Muscle layer of duodenum (tissue), 2 donors: ENCODE measurements around the gene CAPN15.

Experiments
- H3K27ac ChIP-seq: one replicate; pipeline ENCODE4 v1.7.0; 2013; ENCODE audit warnings: mild to moderate bottlenecking, low read length
- H3K27me3 ChIP-seq: one replicate; pipeline ENCODE4 v1.7.0; 2013; ENCODE audit warnings: low read depth, mild to moderate bottlenecking, control low read depth, low read length
- H3K36me3 ChIP-seq, 2 donors: one replicate each; pipeline ENCODE4 v1.7.0; 2013; ENCODE audit warnings: low read length in 2 of 2, control low read depth in 1 of 2, mild to moderate bottlenecking in 1 of 2; ENCODE audit not compliant: insufficient read depth in 2 of 2, control insufficient read depth in 1 of 2
- H3K4me1 ChIP-seq, 2 donors: one replicate each; pipeline ENCODE4 v1.7.0; 2013; ENCODE audit warnings: low read length in 2 of 2, mild to moderate bottlenecking in 2 of 2, control low read depth in 1 of 2, moderate library complexity in 1 of 2; ENCODE audit not compliant: insufficient read depth in 2 of 2, control insufficient read depth in 1 of 2
- H3K4me3 ChIP-seq, 2 donors: one replicate each; pipeline ENCODE4 v1.7.0; 2013; ENCODE audit warnings: low read length in 2 of 2, low read depth in 1 of 2, mild to moderate bottlenecking in 1 of 2
- H3K9me3 ChIP-seq, 2 donors: one replicate each; pipeline ENCODE4 v1.7.0; 2013; ENCODE audit warnings: low read length in 2 of 2, control low read depth in 1 of 2, mild to moderate bottlenecking in 1 of 2; ENCODE audit not compliant: control insufficient read depth in 1 of 2
- donor health status: healthy.

The CAPN15 gene

GRCh38 chr16:520847-521246, 6.7 kb upstream of the CAPN15 start:
- H3K36me3 ChIP-seq, result peaks cover 6 to 31% of the 10 kb centered on the region in 2 donors
- H3K27ac ChIP-seq, result no peak overlapping the region
- no peaks in the 10 kb centered on the region for H3K27me3 ChIP-seq
- no peaks in the 10 kb centered on the region for H3K9me3 ChIP-seq
- no peak overlapping the region for H3K4me3 ChIP-seq
- peaks cover 6% of the 10 kb centered on the region in 2 donors for H3K4me1 ChIP-seq

DNA sequence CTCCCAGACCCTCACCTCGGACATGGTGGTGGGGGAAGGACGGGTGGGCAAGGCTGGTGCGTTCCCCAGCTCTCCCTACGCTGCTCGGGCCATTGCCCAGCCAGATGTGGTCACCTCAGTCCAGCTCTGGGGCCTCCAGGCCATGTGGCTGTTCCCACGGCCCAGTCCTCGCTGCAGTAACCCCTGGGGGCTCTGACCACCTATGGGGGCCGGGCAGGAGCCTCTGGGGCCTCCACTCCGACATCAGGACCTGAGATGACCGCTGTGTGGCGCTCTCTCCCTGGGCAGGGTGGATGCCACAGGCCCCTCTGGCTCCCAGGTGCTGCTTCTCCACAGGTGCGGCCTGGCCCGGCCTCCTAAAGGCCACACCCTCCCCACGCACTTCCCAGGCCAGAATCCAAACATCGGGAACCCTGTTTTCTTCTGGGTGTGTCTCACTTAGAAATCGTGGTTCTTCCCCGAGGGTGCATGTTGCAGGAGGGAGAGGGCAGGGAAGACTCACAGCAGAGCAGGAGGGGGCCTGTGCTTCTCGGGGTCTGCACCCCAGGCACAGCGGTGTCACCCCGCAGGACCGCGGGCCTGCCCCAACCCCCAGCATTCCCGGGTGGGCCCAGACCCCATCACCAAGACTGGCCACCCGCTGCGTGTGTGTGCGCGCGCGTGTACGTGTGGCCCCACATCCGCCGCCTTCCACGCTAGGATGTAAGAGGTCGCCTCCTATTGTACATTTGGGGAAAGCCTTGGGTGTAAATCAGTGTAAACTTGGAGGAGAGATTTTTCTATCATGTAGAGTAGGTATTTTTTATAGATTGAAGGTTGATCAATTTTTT, 5.9 kb upstream of the CAPN15 start:
- Histone ChIP-seq H3K4me3 (no peak overlapping the region), H3K27me3 (no peaks in the 10 kb centered on the region), H3K36me3 (peaks cover 6 to 26% of the 10 kb centered on the region in 2 donors), H3K27ac (no peak overlapping the region), H3K4me1 (peaks cover 13% of the 10 kb centered on the region in 2 donors), H3K9me3 (no peaks in the 10 kb centered on the region)

DNA sequence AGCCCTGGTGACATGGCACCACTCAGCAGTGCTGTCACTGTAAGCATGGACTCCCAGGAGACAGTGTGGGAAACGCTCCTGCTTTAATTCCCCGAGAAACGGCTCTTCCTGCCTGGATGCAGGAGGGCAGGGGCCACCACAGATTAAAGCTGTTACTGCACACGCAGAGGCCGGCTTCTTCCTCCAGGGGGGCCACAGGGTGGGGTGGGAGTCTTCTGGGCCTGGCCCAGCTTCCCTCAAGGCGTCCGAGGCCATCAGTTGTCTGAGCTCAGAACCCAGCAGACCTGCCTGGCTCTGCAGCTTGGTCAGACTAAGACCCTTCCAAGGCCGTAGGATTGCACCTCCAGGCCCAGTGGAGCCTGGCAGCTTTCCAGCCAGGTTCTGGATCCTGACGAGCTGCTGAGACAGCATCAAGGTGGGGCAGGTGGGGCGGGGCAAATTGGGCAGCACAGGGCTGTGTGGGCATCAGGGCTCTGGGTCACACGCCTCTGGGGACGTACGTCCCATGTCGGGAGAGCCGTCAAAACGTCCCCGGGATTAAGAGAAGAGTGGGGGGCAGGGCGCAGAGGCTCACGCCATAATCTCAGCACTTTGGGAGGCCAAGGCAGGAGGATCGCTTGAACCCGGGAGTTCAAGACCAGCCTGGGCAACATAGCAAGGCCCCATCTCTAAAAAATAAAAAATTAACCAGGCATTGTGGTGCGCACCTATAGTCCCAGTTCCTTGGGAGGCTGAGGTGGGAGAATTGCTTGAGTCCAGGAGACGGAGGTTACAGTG, 5.0 kb upstream of the CAPN15 start:
- Histone ChIP-seq H3K36me3 (peaks cover 6 to 26% of the 10 kb centered on the region in 2 donors), H3K4me1 (peaks cover 13 to 15% of the 10 kb centered on the region in 2 donors), H3K27ac (no peak overlapping the region), H3K9me3 (no peaks in the 10 kb centered on the region), H3K4me3 (no peak overlapping the region), H3K27me3 (no peaks in the 10 kb centered on the region)

DNA sequence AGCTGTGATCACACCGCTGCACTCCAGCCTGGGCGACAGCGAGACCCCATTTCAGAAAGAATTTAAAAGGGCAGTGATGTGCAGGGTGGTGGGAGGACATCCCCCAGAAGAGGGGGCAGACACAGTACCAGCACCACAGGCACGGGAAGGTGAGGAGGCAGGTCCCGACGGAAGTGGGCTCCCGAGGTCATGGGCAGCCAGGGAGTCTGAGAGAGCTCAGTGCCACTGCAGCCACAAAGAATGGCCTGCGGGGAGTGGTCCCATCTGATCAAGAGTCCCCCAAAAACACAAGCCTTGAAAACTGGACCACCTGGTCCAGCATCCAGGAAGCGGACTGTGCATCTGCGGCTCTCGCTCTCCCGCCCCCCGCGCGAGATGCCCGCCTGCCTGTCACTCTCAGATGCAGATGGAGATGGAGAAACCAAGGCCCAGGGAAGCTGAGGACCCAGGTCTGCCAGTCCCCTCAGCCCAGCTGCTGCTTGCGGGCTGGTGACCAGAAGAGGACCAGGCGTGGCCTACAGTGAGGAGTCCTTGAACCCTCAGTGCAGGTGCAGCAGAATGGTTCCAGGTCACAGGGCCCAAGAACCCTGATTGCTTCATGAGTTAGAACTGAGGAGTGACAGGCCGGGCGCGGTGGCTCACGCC, 4.3 kb upstream of the CAPN15 start:
- peaks cover 6 to 26% of the 10 kb centered on the region in 2 donors for H3K36me3 ChIP-seq
- H3K27ac ChIP-seq, result no peak overlapping the region
- peaks cover 13 to 15% of the 10 kb centered on the region in 2 donors for H3K4me1 ChIP-seq
- no peaks in the 10 kb centered on the region for H3K9me3 ChIP-seq
- no peaks in the 10 kb centered on the region for H3K27me3 ChIP-seq
- H3K4me3 ChIP-seq, result no peak overlapping the region

GRCh38 chr16:524274-525040, 3.1 kb upstream of the CAPN15 start:
- Histone ChIP-seq H3K27ac (no peak overlapping the region), H3K27me3 (no peaks in the 10 kb centered on the region), H3K9me3 (no peaks in the 10 kb centered on the region), H3K4me3 (no peak overlapping the region), H3K4me1 (peaks cover 13 to 25% of the 10 kb centered on the region in 2 donors), H3K36me3 (peaks cover 6 to 19% of the 10 kb centered on the region in 2 donors)

DNA sequence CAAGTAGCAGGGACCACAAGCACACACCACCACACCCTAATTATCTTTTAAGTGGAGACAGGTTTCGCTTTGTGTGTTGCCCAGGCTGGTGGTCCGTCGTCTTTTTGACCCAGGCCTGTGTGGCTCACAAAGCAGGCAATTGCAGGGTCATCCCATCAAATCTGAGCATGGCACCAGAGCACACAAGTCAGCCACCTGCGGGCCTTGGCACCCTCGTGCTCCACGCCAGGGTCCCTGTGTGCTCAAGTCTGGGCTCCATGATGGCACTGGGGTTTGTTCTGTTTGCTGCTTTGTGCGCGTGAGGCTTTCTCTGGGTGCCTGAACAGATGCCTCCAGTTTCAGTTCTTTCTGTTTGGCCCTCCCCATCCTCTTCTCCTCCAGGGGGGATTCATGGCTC, 2.4 kb upstream of the CAPN15 start:
- no peak overlapping the region for H3K4me3 ChIP-seq
- no peak overlapping the region for H3K27ac ChIP-seq
- H3K36me3 ChIP-seq, result peaks cover 6 to 12% of the 10 kb centered on the region in 2 donors
- no peaks in the 10 kb centered on the region for H3K9me3 ChIP-seq
- no peaks in the 10 kb centered on the region for H3K27me3 ChIP-seq
- H3K4me1 ChIP-seq, result peaks cover 13 to 29% of the 10 kb centered on the region in 2 donors

DNA sequence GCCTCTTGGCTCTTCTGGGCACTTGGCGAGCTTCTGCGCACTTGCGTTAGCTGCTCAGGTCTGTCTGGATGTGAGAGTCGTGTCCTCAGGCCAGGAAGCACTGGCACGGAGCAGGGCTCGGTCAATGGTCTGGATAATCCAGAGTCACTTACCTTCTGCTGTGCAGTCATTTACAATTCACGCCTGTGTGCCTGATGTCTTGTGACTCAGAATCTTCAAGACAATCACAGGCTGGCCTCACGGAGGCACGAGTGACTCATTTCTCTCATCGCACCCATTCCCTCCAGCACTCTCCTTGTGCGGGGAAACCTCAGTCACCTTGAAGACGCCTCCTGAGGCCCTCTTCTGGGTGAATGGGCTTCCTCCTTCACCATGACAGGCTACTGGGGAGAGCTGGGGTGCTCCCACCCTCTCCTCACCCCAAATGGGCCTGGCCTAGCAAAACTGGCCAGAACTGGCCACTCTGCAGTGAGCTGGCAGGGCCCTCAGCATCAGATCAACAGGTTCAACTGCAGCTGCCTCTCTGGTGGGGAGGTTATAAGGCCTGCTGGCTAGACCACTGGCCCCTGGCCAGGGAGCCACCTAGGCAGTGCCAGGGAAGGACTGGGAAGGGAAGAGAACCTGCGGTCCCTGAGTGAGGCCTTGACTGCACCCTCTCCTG, 1.9 kb upstream of the CAPN15 start:
- no peaks in the 10 kb centered on the region for H3K9me3 ChIP-seq
- peak overlapping the region; percentile 70 to 76 for H3K4me3 ChIP-seq
- no peaks in the 10 kb centered on the region for H3K27me3 ChIP-seq
- H3K27ac ChIP-seq, result no peak overlapping the region
- H3K36me3 ChIP-seq, result peaks cover under 1 to 7% of the 10 kb centered on the region in 2 donors
- peaks cover 13 to 34% of the 10 kb centered on the region in 2 donors for H3K4me1 ChIP-seq

DNA sequence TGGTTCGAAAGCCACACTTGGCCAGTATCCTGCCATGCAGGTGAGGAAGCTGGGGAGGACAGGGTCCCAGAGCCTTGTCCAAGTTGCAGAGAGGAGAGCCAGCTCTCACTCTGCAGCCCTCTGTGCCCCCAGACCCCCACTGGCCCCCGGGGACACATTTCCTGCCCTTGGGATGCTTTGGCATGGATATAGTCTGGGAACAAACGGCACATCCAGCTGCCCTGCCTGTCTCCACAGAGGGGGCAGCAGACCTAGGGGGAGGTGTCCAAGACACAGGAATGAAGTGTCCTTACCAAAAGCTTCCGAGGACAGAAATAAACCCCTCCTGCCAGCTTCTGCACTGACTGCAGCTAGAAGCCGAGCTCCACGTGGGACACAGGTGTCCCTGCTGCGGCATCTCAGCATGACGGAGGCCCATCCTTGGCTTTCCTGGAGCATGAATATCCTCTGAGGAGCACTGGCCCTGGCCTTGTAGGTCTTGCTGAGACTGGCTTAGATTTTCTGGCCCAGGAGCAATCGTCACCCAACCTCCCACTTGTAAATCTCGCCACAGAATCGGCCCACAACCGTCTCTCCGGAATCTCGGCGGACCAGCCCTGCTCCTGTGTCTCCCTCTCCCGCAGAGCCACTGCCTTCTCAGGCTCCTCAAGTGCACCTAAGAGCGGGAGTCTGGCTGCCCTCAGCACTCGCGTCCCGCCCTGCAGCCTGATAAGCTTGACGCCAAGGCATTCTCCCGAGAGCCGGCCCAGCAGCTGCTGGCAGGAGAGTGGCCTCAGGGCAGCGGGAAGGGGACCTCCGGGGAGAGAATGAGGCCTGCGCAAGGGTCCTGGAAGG, 1.1 kb upstream of the CAPN15 start:
- H3K4me1 ChIP-seq, result peaks cover 13 to 36% of the 10 kb centered on the region in 2 donors

DNA sequence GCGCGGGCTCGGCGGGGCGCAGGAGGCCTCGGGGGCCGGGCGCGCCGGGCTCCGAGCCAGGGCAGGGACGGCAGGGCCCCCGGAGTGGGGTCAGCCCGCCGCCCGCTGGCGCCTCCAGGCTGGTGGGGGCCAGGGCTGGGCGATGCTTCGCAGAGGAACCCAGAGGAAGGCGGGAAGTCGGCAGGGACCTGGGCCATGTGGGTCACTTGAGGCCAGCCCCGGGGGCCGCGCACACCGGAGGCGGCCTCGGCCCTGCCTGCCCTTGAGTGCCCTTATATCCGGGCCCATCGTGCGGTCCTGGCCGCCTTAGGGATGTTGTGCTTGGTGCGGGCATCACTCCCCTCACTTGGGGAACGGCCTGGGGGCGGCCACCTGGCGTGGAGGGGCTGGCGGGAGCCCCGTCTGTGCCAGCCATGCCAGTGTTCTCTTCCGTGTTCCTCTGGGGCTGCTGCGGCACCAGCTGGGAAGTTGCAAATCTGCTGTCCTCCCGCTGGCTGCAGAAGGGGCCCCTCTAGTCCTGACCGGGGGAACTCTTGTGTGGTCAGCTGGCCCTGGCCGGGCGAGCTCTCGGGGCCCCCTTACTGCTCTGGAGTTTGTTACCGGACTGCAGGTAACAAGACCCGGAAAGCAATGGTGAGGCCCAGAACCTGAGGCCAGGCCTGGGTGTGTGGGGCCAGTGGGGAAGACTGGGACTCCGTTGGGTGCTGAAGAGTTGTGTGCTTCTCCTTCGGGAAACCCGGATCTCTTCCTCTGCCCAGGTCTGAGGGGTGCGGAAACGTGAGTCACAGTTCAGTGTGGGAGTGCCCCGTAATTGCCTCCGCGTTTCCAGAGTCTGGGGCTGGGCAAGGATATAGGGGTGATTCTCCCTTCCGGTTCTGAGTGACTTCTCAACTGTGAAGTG, 849 bp downstream of the CAPN15 start:
- peak overlapping the region; percentile 70 to 81 for H3K4me3 ChIP-seq
- no peaks in the 10 kb centered on the region for H3K27me3 ChIP-seq
- H3K4me1 ChIP-seq, result peaks cover 13 to 36% of the 10 kb centered on the region in 2 donors
- H3K36me3 ChIP-seq, result no peaks in the 10 kb centered on the region
- no peaks in the 10 kb centered on the region for H3K9me3 ChIP-seq
- peak overlapping the region; percentile 87 for H3K27ac ChIP-seq

More for the DNA sequence above, 1.1 kb upstream of the CAPN15 start:
- Histone ChIP-seq H3K4me3 (peak overlapping the region; percentile 70 to 76), H3K36me3 (no peaks in the 10 kb centered on the region), H3K27ac (peak overlapping the region; percentile 78), H3K9me3 (no peaks in the 10 kb centered on the region), H3K27me3 (no peaks in the 10 kb centered on the region)
